ENCODE data around the gene EPB41L4A.

Gene EPB41L4A

DNA sequence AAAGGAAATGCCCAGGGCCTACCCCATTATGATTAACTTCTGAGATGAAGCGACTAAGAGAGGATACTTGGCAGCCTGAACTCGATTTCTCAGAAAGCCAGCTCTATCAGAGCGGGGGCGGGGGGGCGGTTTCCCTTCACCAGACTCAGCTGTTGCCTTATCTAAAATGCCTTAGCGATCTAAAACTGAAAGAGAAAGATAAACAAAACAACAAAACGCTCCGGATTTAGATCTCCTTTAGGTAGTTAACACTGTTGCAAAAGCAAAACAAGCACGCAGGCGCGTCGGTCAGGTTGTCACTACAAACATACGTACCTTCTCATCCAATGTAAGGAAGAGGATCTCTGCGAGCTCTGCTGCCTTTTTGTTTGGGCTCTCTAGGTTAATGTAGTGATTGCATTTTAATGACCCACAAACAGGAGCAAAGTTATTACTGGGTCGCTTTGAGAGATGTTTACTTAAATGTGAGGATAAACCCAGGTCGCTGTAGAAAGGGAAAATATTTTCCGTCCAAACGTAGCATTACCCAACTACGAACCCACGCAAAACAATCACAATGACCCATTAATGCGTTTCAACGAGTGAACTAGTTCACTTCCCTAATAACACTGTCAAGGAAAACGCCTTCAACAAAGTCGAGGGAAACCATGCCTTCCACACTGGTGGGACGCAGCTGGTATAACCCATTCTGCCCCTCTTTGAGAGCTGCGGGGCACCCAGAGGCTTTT, 982 bp downstream of the EPB41L4A start:
- Histone ChIP-seq H3K27ac (ENCODE audit: low read depth, low read length) (no peak overlapping the region), H3K4me3 (ENCODE audit: low read length) (no peak overlapping the region), H3K4me2 (ENCODE audit: low read length) (no peak overlapping the region)

DNA sequence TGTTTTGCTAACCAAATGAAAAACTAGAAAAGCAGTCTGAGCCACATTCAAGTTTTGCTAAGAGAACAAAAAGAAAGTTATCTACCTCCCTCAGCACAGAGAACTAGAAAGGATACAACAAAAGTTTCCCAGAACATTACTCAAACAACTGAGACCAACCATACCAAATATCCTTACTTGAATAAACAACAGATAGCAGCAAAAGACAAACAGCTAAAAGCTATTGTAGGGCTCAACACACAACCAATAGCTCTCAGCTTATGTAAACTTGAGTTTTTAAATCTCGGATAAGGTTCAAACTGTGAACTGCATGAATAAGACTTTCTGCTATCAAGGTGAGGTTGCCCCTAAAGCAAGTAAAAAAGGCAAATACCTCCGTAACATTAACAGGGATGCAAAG, 3.5 kb downstream of the EPB41L4A start:
- H3K9me3 ChIP-seq (ENCODE audit: control insufficient read depth, insufficient read depth, low read length), result no peaks in the 10 kb centered on the region
- H3K9me2 ChIP-seq (replicated peaks; ENCODE audit: control insufficient read depth, low read length), result no peaks in the 10 kb centered on the region
- H3K36me3 ChIP-seq (ENCODE audit: control insufficient read depth, low read length), result no peaks in the 10 kb centered on the region
- TF ChIP-seq EZH2phosphoT487 (IDR thresholded peaks at IDR 0.05; ENCODE audit: borderline replicate concordance, low read length), result no peak
- TF ChIP-seq, protein P1, sequence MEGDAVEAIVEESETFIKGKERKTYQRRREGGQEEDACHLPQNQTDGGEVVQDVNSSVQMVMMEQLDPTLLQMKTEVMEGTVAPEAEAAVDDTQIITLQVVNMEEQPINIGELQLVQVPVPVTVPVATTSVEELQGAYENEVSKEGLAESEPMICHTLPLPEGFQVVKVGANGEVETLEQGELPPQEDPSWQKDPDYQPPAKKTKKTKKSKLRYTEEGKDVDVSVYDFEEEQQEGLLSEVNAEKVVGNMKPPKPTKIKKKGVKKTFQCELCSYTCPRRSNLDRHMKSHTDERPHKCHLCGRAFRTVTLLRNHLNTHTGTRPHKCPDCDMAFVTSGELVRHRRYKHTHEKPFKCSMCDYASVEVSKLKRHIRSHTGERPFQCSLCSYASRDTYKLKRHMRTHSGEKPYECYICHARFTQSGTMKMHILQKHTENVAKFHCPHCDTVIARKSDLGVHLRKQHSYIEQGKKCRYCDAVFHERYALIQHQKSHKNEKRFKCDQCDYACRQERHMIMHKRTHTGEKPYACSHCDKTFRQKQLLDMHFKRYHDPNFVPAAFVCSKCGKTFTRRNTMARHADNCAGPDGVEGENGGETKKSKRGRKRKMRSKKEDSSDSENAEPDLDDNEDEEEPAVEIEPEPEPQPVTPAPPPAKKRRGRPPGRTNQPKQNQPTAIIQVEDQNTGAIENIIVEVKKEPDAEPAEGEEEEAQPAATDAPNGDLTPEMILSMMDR (IDR thresholded peaks at IDR 0.05; ENCODE audit: low read depth, low read length, poor library complexity, severe bottlenecking), result no peak
- no peak overlapping the region for H3K4me2 ChIP-seq (ENCODE audit: low read length)
- H4K20me1 ChIP-seq (ENCODE audit: control insufficient read depth, insufficient read depth, low read depth, low read length), result no peaks in the 10 kb centered on the region; the same call in 1 of the 2 replicates
- peaks cover 45% of the 10 kb centered on the region for H3K27me3 ChIP-seq (ENCODE audit: control insufficient read depth, low read length)
- no peak overlapping the region for H3K27ac ChIP-seq (ENCODE audit: low read depth, low read length)
- no peaks in the 10 kb centered on the region for H3K79me2 ChIP-seq (ENCODE audit: control insufficient read depth, low read length)
- H3K4me1 ChIP-seq (ENCODE audit: control insufficient read depth, low read length), result no peaks in the 10 kb centered on the region
- H3K4me3 ChIP-seq (ENCODE audit: low read length), result no peak overlapping the region
- H3F3A ChIP-seq (ENCODE audit: control insufficient read depth, insufficient read depth), result no peaks in the 10 kb centered on the region

More for the DNA sequence above, 982 bp downstream of the EPB41L4A start:
- H3K36me3 ChIP-seq (ENCODE audit: control insufficient read depth, low read length), result no peaks in the 10 kb centered on the region
- TF ChIP-seq EZH2phosphoT487 (IDR thresholded peaks at IDR 0.05; ENCODE audit: borderline replicate concordance, low read length), result no peak
- TF ChIP-seq, protein P1 (IDR thresholded peaks at IDR 0.05; ENCODE audit: low read depth, low read length, poor library complexity, severe bottlenecking), result no peak
- no peaks in the 10 kb centered on the region for H3K9me2 ChIP-seq (replicated peaks; ENCODE audit: control insufficient read depth, low read length)
- H3K9me3 ChIP-seq (ENCODE audit: control insufficient read depth, insufficient read depth, low read length), result no peaks in the 10 kb centered on the region
- H3K27me3 ChIP-seq (ENCODE audit: control insufficient read depth, low read length), result peaks cover 47% of the 10 kb centered on the region
- H3K4me1 ChIP-seq (ENCODE audit: control insufficient read depth, low read length), result no peaks in the 10 kb centered on the region
- H3K79me2 ChIP-seq (ENCODE audit: control insufficient read depth, low read length), result no peaks in the 10 kb centered on the region
- H4K20me1 ChIP-seq (ENCODE audit: control insufficient read depth, insufficient read depth, low read depth, low read length), result no peaks in the 10 kb centered on the region; the same call in 1 of the 2 replicates
- H3F3A ChIP-seq (ENCODE audit: control insufficient read depth, insufficient read depth), result no peaks in the 10 kb centered on the region

DNA sequence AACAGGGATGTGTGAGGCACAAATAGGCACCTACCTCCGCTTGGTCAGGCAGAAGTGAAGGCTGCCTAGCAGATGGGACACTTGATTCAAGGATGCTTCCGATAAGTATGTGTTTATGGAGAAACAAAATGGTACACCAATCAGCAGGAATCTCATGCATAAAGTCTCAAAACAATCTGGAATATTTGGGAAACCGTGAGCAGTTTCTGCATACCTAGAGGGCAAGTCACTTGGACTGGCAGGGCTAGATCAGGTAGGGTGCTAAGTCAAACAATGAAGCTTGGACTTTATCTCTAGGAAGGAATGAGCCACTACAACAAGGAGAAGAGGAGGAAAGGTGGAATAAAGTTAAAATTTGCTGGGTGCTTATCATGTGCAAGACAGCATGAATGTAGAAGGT, 5.5 kb downstream of the EPB41L4A start:
- Histone ChIP-seq H3K4me2 (ENCODE audit: low read length) (no peak overlapping the region), H3K79me2 (ENCODE audit: control insufficient read depth, low read length) (no peaks in the 10 kb centered on the region), H3K4me1 (ENCODE audit: control insufficient read depth, low read length) (no peaks in the 10 kb centered on the region), H4K20me1 (ENCODE audit: control insufficient read depth, insufficient read depth, low read depth, low read length) (no peaks in the 10 kb centered on the region; the same call in 1 of the 2 replicates), H3K9me3 (ENCODE audit: control insufficient read depth, insufficient read depth, low read length) (no peaks in the 10 kb centered on the region), H3K4me3 (ENCODE audit: low read length) (no peak overlapping the region), H3K27ac (ENCODE audit: low read depth, low read length) (no peak overlapping the region), H3F3A (ENCODE audit: control insufficient read depth, insufficient read depth) (no peaks in the 10 kb centered on the region), H3K27me3 (ENCODE audit: control insufficient read depth, low read length) (peaks cover 29% of the 10 kb centered on the region), H3K9me2 (replicated peaks; ENCODE audit: control insufficient read depth, low read length) (no peaks in the 10 kb centered on the region), H3K36me3 (ENCODE audit: control insufficient read depth, low read length) (no peaks in the 10 kb centered on the region)
- TF ChIP-seq EZH2phosphoT487 (IDR thresholded peaks at IDR 0.05; ENCODE audit: borderline replicate concordance, low read length), result no peak
- TF ChIP-seq, protein P1 (IDR thresholded peaks at IDR 0.05; ENCODE audit: low read depth, low read length, poor library complexity, severe bottlenecking), result no peak

Measured in DOHH2 (cell line).